IMR-90 (cell line): ENCODE data around the gene PGAP1. TPM values are rescaled to one million over a fixed set of nuclear protein-coding genes. Genes with fewer than 3 reads are reported as not detected.

ENCODE experiments used
- ATAC-seq: fragments of 200-7000 bp; cut with Tn5 transposase; 2 replicates; pipeline ENCODE4 v1.9.1; 2020; ENCODE audit warnings: low read depth, mild to moderate bottlenecking, moderate library complexity
- BruUV-seq: library from RNA; stranded (reverse); fragments of 400-500 nt; replicated peaks from 2 replicates; lab custom pipeline; 2021; lab: Mats Ljungman, UMichigan
- CTCF ChIA-PET: fragments of 300-600 bp; formaldehyde crosslinking; extraction: SDS; loops from one replicate; lab custom pipeline; 2021; ENCODE audit warnings: antibody characterized with exemption; lab: Yijun Ruan, JAX
- POLR2A ChIA-PET: fragments of 300-600 bp; sonication (Branson Sonifier 250); formaldehyde crosslinking; loops from one replicate; lab custom pipeline; 2022; ENCODE audit warnings: antibody characterized with exemption; ENCODE audit not compliant: unreplicated experiment; lab: Charles Lee
- DNase-seq: peaks from one replicate; pipeline ENCODE4 v3.0.0; 2013
- H2AFZ ChIP-seq: replicated peaks from 2 replicates; pipeline ENCODE3; 2013; ENCODE audit warnings: low read length, mild to moderate bottlenecking; ENCODE audit not compliant: poor library complexity
- H2AK5ac ChIP-seq: 2 replicates; pipeline ENCODE4 v1.6.1; 2013; ENCODE audit warnings: low read depth, low read length, inconsistent platforms
- H2AK9ac ChIP-seq: replicated peaks from 2 replicates; pipeline ENCODE3; 2013; ENCODE audit warnings: mild to moderate bottlenecking, low read depth, low read length, moderate library complexity; ENCODE audit not compliant: poor library complexity
- H2BK120ac ChIP-seq: 2 replicates; pipeline ENCODE4 v1.6.1; 2013; ENCODE audit warnings: low read depth, low read length, inconsistent platforms
- H2BK15ac ChIP-seq: 3 replicates; pipeline ENCODE4 v1.6.1; 2013; ENCODE audit warnings: low read depth, low read length, inconsistent platforms
- H2BK20ac ChIP-seq: 2 replicates; pipeline ENCODE4 v1.6.1; 2013; ENCODE audit warnings: low read depth, mild to moderate bottlenecking, inconsistent platforms, low read length, moderate library complexity
- H2BK5ac ChIP-seq: 2 replicates; pipeline ENCODE4 v1.6.1; 2013; ENCODE audit warnings: mild to moderate bottlenecking, low read depth, low read length, inconsistent platforms; ENCODE audit not compliant: poor library complexity, severe bottlenecking
- H3K14ac ChIP-seq: replicated peaks from 2 replicates; pipeline ENCODE4 v1.6.1; 2013; ENCODE audit warnings: low read depth, low read length, inconsistent platforms
- H3K18ac ChIP-seq: 2 replicates; pipeline ENCODE4 v1.6.1; 2013; ENCODE audit warnings: low read depth, low read length, control low read depth
- H3K23ac ChIP-seq: 2 replicates; pipeline ENCODE4 v1.6.1; 2013; ENCODE audit warnings: low read depth, low read length, inconsistent platforms
- H3K27ac ChIP-seq: 2 replicates; pipeline ENCODE4 v1.5.1; 2013; ENCODE audit warnings: mild to moderate bottlenecking, control low read depth, low read length; ENCODE audit not compliant: insufficient read depth
- H3K27me3 ChIP-seq: 2 replicates; pipeline ENCODE4 v1.6.1; 2013; ENCODE audit warnings: low read length; ENCODE audit not compliant: control insufficient read depth, insufficient read depth
- H3K36me3 ChIP-seq: 2 replicates; pipeline ENCODE4 v1.6.1; 2013; ENCODE audit warnings: low read length, mixed read lengths; ENCODE audit not compliant: control insufficient read depth, insufficient read depth
- H3K4ac ChIP-seq: 2 replicates; pipeline ENCODE4 v1.6.1; 2013; ENCODE audit warnings: low read depth, low read length, inconsistent platforms
- H3K4me1 ChIP-seq: 2 replicates; pipeline ENCODE4 v1.6.1; 2013; ENCODE audit warnings: low read length, mixed read lengths; ENCODE audit not compliant: control insufficient read depth, insufficient read depth
- H3K4me2 ChIP-seq: 2 replicates; pipeline ENCODE4 v1.6.1; 2013; ENCODE audit warnings: low read depth, mild to moderate bottlenecking, control low read depth, low read length, moderate library complexity
- H3K4me3 ChIP-seq: 2 replicates; pipeline ENCODE4 v1.5.1; 2013; ENCODE audit warnings: low read depth, mild to moderate bottlenecking, control low read depth, low read length, moderate library complexity; ENCODE audit not compliant: insufficient read depth
- H3K56ac ChIP-seq: 2 replicates; pipeline ENCODE4 v1.6.1; 2013; ENCODE audit warnings: low read length, inconsistent platforms; ENCODE audit not compliant: insufficient read depth; ENCODE audit errors: extremely low read depth
- H3K79me1 ChIP-seq, 2 experiments: 2 replicates each; pipeline ENCODE4 v1.6.1; 2013; ENCODE audit warnings: low read length in 2 of 2, inconsistent platforms in 1 of 2, low read depth in 1 of 2
- H3K9ac ChIP-seq: 2 replicates; pipeline ENCODE4 v1.6.1; 2013; ENCODE audit warnings: low read depth, low read length, control low read depth
- H3K9me1 ChIP-seq: 2 replicates; pipeline ENCODE4 v1.6.1; 2013; ENCODE audit warnings: low read length, inconsistent platforms; ENCODE audit not compliant: insufficient read depth
- H3K9me3 ChIP-seq: 2 replicates; pipeline ENCODE4 v1.6.1; 2013; ENCODE audit warnings: low read length; ENCODE audit not compliant: control insufficient read depth, insufficient read depth
- H4K20me1 ChIP-seq: 2 replicates; pipeline ENCODE4 v1.6.1; 2013; ENCODE audit warnings: low read length, inconsistent platforms; ENCODE audit not compliant: insufficient read depth
- H4K5ac ChIP-seq: 2 replicates; pipeline ENCODE4 v1.6.1; 2013; ENCODE audit warnings: mild to moderate bottlenecking, low read depth, low read length, control low read depth
- H4K8ac ChIP-seq, 2 experiments: 2 replicates each; pipeline ENCODE4 v1.6.1; 2013; ENCODE audit warnings: low read depth in 2 of 2, low read length in 2 of 2, control low read depth in 1 of 2, inconsistent platforms in 1 of 2
- H4K91ac ChIP-seq: 2 replicates; pipeline ENCODE4 v1.6.1; 2013; ENCODE audit warnings: low read depth, low read length, inconsistent platforms; ENCODE audit not compliant: insufficient read depth
- CEBPB ChIP-seq: IDR thresholded peaks from 2 replicates; pipeline ENCODE4 v1.6.1; 2012; ENCODE audit warnings: low read depth, low read length, improper control_type of control experiment
- CTCF ChIP-seq: conservative IDR thresholded peaks from 2 replicates; pipeline ENCODE4 v1.5.1; 2012; ENCODE audit warnings: mild to moderate bottlenecking, low read depth, low read length, improper control_type of control experiment
- ELK1 ChIP-seq: fragments of 150-350 bp; IDR thresholded peaks from 2 replicates; pipeline ENCODE4 v1.6.1; 2016; ENCODE audit warnings: low read depth, mild to moderate bottlenecking, low read length, moderate library complexity, borderline replicate concordance
- FOS ChIP-seq: fragments of 150-350 bp; IDR thresholded peaks from 2 replicates; pipeline ENCODE4 v1.6.1; 2016; ENCODE audit warnings: low read depth, low read length
- MAFK ChIP-seq: IDR thresholded peaks from 2 replicates; pipeline ENCODE4 v1.6.1; 2012; ENCODE audit warnings: low read depth, low read length, improper control_type of control experiment
- MXI1 ChIP-seq: IDR thresholded peaks from 2 replicates; pipeline ENCODE4 v1.6.1; 2012; ENCODE audit warnings: low read depth, mild to moderate bottlenecking, low read length, moderate library complexity, borderline replicate concordance
- RAD21 ChIP-seq: IDR thresholded peaks from 2 replicates; pipeline ENCODE4 v1.6.1; 2012; ENCODE audit warnings: low read length, improper control_type of control experiment
- RFX5 ChIP-seq: IDR thresholded peaks from 2 replicates; pipeline ENCODE4 v1.8.0; 2012; ENCODE audit warnings: low read depth, mild to moderate bottlenecking, low read length, moderate library complexity
- dilution Hi-C: fragments of 300-500 bp; cut with HindIII; formaldehyde crosslinking; loops from one replicate; pipeline ENCODE4 v1.14.3; 2018; ENCODE audit warnings: low sequenced_read_pairs; ENCODE audit not compliant: unreplicated experiment
- in situ Hi-C: fragments of 300-500 bp; cut with MboI; formaldehyde crosslinking; loops from 3 replicates; pipeline ENCODE4 v1.14.3; 2019; ENCODE audit warnings: low sequenced_read_pairs, inconsistent platforms, mixed read lengths
- intact Hi-C: fragments of 100-400 bp; cut with micrococcal nuclease; formaldehyde crosslinking; loops from 2 replicates; pipeline ENCODE4 v1.10.0; 2022
- polyA plus RNA-seq, 3 experiments: library from polyadenylated mRNA; depleted of rRNA; stranded (reverse); fragments of >200 nt; gene quantifications; 2 replicates each; pipeline ENCODE4 v1.2.3, GENCODE V29; 2012; ENCODE audit warnings: low replicate concordance in 1 of 3
- total RNA-seq: library from RNA; depleted of rRNA; stranded (reverse); fragments of >200 nt; gene quantifications from 2 replicates; pipeline ENCODE4 v1.2.3, GENCODE V29; 2012

PGAP1 gene
- total and polyA plus RNA-seq, 2 of the 4 experiments (the other 2 are of a cell fraction), result 1.9 to 5.7 TPM

- no peak overlapping the region for H4K91ac ChIP-seq
- H3K9me1 ChIP-seq, result no peaks in the 10 kb centered on the region
- H3K9ac ChIP-seq, result no peak overlapping the region
- no peaks in the 10 kb centered on the region for H3K36me3 ChIP-seq
- no peak overlapping the region for H3K27ac ChIP-seq
- no peak overlapping the region for H3K18ac ChIP-seq
- no peak overlapping the region for H4K5ac ChIP-seq
- H4K20me1 ChIP-seq, result no peaks in the 10 kb centered on the region; the same call in 1 of the 2 replicates
- H2BK15ac ChIP-seq, result no peak overlapping the region
- no peak overlapping the region for H3K14ac ChIP-seq
- H3K4me1 ChIP-seq, result no peaks in the 10 kb centered on the region; the same call in 1 of the 2 replicates
- H3K4ac ChIP-seq, result no peak overlapping the region
- H3K4me2 ChIP-seq, result no peak overlapping the region
- H3K23ac ChIP-seq, result no peak overlapping the region
- H2AK9ac ChIP-seq, result no peak overlapping the region
- DNase-seq (no peak), ATAC-seq (no peak)
- peaks cover 6 to 23% of the 10 kb centered on the region in 2 experiments for H3K79me1 ChIP-seq
- H2BK20ac ChIP-seq, result no peak overlapping the region
- no TSS peak for BruUV-seq
- H3K27me3 ChIP-seq, result no peaks in the 10 kb centered on the region
- CTCF ChIA-PET, result no interaction called here
- in situ Hi-C loops (no loop called here), intact Hi-C loops (loop anchor here (10.0 kb wide), 2 partner anchors 451 to 609 kb away; no protein-coding TSS in a partner anchor), dilution Hi-C loops (no loop called here)
- no peak overlapping the region for H2AFZ ChIP-seq
- no peak overlapping the region for H2BK120ac ChIP-seq
- H2BK5ac ChIP-seq, result no peak overlapping the region
- H3K4me3 ChIP-seq, result no peak overlapping the region
- no peak overlapping the region for H3K56ac ChIP-seq
- TF ChIP-seq MAFK (no peak), MXI1 (no peak), RAD21 (no peak), RFX5 (no peak), FOS (no peak), CTCF (no peak), ELK1 (no peak), CEBPB (no peak)
- POLR2A ChIA-PET, result no interaction called here
- H3K9me3 ChIP-seq, result no peaks in the 10 kb centered on the region
- H2AK5ac ChIP-seq, result no peak overlapping the region
- no peak overlapping the region for H4K8ac ChIP-seq
Observed at GRCh38 chr2:196924051-196924450, 2.5 kb downstream of the PGAP1 start.
